H1 (cell line): ENCODE results near the gene FASTK. TPM values are rescaled to one million over a fixed set of nuclear protein-coding genes. Genes with fewer than 3 reads are reported as not detected.

Source experiments
- KDM4A ChIP-seq: IDR thresholded peaks from one replicate; pipeline ENCODE4 v1.7.1; 2012; ENCODE audit warnings: low read depth, mild to moderate bottlenecking, moderate library complexity, low read length, inconsistent platforms; ENCODE audit not compliant: severe bottlenecking
- NRF1 ChIP-seq: IDR thresholded peaks from 2 replicates; pipeline ENCODE4 v1.6.1; 2011; ENCODE audit warnings: mild to moderate bottlenecking, low read depth, low read length, improper control_type of control experiment
- POU5F1 ChIP-seq: IDR thresholded peaks from 2 replicates; pipeline ENCODE4 v1.6.1; 2011; ENCODE audit warnings: low read depth, mild to moderate bottlenecking, low read length, moderate library complexity
- RBBP5 ChIP-seq: IDR thresholded peaks from 2 replicates; pipeline ENCODE4 v1.7.1; 2012; ENCODE audit warnings: low read depth, mild to moderate bottlenecking, inconsistent platforms, low read length, moderate library complexity, borderline replicate concordance
- RNF2 ChIP-seq: fragments of 200-900, 300-1000 bp; sonication (generic); IDR thresholded peaks from 2 replicates; pipeline ENCODE4 v1.7.1; 2016; ENCODE audit warnings: borderline replicate concordance, low read depth, mild to moderate bottlenecking, antibody characterized with exemption, low read length; ENCODE audit not compliant: poor library complexity, severe bottlenecking; ENCODE audit errors: missing control alignments
- YY1 ChIP-seq: IDR thresholded peaks from 2 replicates; pipeline ENCODE4 v1.6.1; 2011; ENCODE audit warnings: low read depth, mild to moderate bottlenecking, low read length
- polyA plus RNA-seq, 7 experiments: library from polyadenylated mRNA; depleted of rRNA in 3 of 7; stranded (reverse) in 5 of 7; unstranded in 2 of 7; fragments of >200 nt in 5 of 7; fragments of 200-250 nt in 2 of 7; gene quantifications; 1 replicate in 5 of 7; 2 replicates in 1 of 7; 4 replicates in 1 of 7; pipeline versions ENCODE4 v1.2.1 to v1.2.3, GENCODE V29; 2011 to 2013; ENCODE audit warnings: missing spikeins in 2 of 7, mixed read lengths in 2 of 7
- total RNA-seq: library from RNA; stranded (reverse); fragmentation: NEBNext Ultra II Directional; extraction: Animal tissue kit (Norgen Biotek cat#: 25700); gene quantifications from 2 replicates; pipeline ENCODE4 v1.2.1, GENCODE V29; 2021
- TF ChIP-seq, protein P1 (sequence below): fragments of 300-600 bp; sonication (generic); IDR thresholded peaks from 2 replicates; pipeline ENCODE4 v1.7.1; 2012; ENCODE audit warnings: low read length, moderate library complexity, mild to moderate bottlenecking, inconsistent platforms; ENCODE audit not compliant: insufficient replicate concordance

Gene FASTK
- total and polyA plus RNA-seq, 2 of the 8 experiments (the other 6 are each of a cell fraction or from before 2014, with no cell fraction given) = 39.4 to 84.0 TPM

DNA sequence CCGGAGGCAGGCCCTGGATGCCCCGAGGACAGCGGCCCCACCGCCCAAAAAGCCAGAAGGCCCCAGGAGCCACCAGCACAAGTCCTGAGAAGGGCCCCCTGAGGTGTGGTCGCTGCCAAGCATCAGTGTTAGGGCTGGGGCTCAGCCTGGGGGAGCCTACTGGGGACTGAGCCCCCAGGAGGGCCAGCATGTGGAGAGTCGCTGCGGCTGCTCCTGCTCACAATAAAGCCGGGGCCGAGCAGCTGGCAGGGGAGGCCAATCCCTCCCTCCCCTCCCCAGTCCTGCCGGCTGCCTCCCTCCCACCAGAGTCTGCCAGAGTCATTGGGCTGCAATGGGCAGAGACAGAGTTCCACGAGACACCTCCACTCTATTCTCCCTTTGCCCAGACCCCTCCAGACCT lies 35.3 kb downstream of the FASTK start (continued):
- TF ChIP-seq, protein P1, sequence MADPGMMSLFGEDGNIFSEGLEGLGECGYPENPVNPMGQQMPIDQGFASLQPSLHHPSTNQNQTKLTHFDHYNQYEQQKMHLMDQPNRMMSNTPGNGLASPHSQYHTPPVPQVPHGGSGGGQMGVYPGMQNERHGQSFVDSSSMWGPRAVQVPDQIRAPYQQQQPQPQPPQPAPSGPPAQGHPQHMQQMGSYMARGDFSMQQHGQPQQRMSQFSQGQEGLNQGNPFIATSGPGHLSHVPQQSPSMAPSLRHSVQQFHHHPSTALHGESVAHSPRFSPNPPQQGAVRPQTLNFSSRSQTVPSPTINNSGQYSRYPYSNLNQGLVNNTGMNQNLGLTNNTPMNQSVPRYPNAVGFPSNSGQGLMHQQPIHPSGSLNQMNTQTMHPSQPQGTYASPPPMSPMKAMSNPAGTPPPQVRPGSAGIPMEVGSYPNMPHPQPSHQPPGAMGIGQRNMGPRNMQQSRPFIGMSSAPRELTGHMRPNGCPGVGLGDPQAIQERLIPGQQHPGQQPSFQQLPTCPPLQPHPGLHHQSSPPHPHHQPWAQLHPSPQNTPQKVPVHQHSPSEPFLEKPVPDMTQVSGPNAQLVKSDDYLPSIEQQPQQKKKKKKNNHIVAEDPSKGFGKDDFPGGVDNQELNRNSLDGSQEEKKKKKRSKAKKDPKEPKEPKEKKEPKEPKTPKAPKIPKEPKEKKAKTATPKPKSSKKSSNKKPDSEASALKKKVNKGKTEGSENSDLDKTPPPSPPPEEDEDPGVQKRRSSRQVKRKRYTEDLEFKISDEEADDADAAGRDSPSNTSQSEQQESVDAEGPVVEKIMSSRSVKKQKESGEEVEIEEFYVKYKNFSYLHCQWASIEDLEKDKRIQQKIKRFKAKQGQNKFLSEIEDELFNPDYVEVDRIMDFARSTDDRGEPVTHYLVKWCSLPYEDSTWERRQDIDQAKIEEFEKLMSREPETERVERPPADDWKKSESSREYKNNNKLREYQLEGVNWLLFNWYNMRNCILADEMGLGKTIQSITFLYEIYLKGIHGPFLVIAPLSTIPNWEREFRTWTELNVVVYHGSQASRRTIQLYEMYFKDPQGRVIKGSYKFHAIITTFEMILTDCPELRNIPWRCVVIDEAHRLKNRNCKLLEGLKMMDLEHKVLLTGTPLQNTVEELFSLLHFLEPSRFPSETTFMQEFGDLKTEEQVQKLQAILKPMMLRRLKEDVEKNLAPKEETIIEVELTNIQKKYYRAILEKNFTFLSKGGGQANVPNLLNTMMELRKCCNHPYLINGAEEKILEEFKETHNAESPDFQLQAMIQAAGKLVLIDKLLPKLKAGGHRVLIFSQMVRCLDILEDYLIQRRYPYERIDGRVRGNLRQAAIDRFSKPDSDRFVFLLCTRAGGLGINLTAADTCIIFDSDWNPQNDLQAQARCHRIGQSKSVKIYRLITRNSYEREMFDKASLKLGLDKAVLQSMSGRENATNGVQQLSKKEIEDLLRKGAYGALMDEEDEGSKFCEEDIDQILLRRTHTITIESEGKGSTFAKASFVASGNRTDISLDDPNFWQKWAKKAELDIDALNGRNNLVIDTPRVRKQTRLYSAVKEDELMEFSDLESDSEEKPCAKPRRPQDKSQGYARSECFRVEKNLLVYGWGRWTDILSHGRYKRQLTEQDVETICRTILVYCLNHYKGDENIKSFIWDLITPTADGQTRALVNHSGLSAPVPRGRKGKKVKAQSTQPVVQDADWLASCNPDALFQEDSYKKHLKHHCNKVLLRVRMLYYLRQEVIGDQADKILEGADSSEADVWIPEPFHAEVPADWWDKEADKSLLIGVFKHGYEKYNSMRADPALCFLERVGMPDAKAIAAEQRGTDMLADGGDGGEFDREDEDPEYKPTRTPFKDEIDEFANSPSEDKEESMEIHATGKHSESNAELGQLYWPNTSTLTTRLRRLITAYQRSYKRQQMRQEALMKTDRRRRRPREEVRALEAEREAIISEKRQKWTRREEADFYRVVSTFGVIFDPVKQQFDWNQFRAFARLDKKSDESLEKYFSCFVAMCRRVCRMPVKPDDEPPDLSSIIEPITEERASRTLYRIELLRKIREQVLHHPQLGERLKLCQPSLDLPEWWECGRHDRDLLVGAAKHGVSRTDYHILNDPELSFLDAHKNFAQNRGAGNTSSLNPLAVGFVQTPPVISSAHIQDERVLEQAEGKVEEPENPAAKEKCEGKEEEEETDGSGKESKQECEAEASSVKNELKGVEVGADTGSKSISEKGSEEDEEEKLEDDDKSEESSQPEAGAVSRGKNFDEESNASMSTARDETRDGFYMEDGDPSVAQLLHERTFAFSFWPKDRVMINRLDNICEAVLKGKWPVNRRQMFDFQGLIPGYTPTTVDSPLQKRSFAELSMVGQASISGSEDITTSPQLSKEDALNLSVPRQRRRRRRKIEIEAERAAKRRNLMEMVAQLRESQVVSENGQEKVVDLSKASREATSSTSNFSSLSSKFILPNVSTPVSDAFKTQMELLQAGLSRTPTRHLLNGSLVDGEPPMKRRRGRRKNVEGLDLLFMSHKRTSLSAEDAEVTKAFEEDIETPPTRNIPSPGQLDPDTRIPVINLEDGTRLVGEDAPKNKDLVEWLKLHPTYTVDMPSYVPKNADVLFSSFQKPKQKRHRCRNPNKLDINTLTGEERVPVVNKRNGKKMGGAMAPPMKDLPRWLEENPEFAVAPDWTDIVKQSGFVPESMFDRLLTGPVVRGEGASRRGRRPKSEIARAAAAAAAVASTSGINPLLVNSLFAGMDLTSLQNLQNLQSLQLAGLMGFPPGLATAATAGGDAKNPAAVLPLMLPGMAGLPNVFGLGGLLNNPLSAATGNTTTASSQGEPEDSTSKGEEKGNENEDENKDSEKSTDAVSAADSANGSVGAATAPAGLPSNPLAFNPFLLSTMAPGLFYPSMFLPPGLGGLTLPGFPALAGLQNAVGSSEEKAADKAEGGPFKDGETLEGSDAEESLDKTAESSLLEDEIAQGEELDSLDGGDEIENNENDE = no peak
- TF ChIP-seq RNF2 = no peak
- no peak for TF ChIP-seq RBBP5
- TF ChIP-seq POU5F1 = no peak
- no peak for TF ChIP-seq NRF1
- TF ChIP-seq YY1 = no peak
- no peak for TF ChIP-seq KDM4A
- TF ChIP-seq, all 59 proteins: peak for 0
